Measurements from ENCODE around the gene STK38.
"Not testable (repeated sequence)": the region's sequence is repeated elsewhere in the genome, so short reads cannot be mapped to it uniquely, and the experiment has no call there.

Gene STK38

DNA sequence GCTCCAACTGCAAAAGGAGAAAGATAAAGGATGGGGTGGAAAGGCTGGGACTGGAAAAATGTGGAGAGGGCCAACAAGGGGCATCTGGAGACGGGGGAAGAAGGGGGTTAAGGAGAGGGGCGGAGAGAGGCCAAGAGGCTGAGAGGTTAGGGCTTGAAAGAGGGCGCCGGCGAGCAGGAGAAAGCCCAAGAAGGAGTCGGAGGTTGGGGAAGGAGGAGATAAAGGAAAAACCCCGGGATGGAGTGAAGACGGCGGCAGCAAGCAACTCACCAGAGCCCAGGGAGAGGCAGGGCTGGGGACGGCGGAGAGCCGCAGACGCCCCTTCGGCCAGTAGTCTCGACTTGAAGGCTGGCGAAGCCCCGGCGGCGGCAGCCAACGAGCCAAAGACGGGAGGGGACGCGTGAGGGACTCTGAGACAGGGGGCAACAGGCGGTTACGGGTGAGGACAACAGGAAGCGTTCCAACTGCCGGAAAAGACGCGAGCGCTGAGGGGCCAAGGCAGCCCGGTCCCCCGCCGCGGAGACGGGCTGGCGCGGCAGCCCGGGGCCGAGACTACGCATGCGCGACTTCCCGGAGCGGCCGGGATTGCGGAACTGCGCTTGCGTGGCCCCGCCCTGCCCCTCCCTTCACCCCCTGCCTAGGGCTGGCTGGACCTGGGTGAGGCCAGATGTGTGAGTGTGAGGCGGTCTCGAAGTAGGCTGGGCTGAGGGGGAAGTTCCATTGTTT lies at the start of gene STK38:
TSS of gene STK38 (minus strand) at position 560 of the 726 bp plus-strand sequence. CDS start 7,277 bp downstream, outside the sequence.
- peak; percentile 79 for DNase-seq

DNA sequence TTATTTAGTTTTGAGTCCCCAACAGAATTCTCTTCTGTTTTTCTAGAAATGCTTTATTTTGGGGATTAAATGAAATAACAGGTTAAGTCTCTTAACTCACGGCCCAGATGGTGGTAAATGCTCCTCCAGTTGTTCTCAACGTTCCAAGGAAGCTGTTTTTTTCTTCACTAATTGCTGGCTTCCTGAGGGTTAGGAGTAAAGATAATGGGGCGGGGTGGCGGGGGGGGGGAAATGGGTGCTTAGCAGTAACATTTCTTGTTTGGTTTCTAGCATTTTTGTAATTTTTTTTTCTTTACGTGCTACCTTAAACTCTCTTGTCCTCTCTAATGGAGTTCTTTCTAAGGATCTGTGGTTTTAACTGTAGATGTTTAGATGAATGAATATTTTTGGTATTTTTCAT lies 49.1 kb upstream of the STK38 start:
- DNase-seq, result no peak

DNA sequence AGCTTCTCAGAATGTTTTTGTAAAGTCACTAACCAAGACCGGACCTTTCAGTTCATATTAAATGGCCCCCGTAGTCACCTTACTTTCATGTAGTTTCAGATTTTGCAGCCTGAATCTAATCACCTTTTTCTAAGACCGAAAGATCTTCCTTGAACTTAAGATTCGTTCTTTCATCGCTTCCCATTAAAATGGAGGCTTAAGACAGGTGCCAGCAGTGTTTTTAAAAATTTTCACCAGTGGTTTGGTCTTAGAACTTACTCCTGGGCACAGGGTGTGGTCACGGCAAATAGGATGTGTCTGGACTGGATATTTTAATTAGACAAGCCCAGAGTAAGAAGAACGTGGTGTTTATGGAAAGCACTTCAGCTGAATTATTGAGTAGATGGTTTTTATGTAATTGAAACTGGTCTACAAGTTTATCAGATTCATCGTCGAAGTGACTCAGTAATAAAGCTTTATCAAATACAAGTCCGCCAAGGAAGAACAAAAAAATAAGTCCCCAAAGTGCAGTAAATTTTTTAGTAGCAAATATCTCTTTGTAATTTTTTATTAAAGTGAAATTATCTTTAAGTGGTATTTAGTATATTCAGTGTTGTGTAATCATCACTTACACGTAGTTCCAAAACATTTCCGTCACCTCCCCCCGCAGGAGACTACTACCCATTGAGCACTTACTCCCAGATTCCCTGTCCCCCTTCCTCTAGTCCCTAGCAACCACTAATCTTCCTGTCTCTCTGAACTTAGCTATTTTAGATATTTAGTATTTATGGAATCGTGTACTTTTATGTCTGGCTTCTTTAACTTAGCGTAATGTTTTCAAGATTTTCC lies 47.8 kb upstream of the STK38 start:
- no peak for DNase-seq

DNA sequence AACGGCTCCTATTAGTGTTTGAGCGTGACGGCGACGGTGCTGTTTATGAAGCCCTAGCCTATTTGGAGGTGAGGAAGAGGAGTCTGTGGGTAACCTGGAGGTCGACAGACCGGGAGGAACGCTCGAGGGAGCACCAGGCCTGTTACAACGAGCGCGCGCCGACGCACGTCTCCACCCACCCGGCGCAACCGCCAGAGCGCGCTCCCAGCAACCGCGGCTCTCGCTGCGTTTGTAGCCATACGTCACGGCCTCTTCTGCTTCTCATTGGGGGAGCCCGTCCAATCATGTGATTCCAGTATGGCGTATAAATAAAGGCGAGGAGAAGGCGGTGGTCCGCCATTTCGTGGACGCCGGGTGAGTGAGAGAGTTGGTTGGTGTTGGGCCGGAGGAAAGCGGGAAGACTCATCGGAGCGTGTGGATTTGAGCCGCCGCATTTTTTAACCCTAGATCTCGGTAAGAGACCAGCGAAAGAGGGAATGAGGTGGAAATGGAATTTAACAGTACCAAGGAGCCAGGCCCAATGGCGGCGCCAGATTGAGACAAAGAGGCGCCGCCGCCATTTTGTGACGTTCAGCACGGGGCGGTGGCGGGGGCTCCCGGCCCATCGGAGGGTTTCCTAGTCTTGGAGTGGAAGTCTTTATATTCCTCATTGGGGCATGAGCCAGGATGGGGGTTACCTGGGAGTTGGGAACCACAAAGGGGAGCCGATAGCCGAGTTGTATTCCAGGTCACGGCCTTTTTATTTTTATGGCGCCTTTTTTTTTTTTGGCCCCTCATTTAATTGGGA lies 46.9 kb upstream of the STK38 start, which contains the start of gene SRSF3:
TSS of gene SRSF3 (plus strand) at position 334 of the 787 bp plus-strand sequence. CDS start 2,401 bp downstream, outside the sequence.
- peak; percentile 94 for DNase-seq

DNA sequence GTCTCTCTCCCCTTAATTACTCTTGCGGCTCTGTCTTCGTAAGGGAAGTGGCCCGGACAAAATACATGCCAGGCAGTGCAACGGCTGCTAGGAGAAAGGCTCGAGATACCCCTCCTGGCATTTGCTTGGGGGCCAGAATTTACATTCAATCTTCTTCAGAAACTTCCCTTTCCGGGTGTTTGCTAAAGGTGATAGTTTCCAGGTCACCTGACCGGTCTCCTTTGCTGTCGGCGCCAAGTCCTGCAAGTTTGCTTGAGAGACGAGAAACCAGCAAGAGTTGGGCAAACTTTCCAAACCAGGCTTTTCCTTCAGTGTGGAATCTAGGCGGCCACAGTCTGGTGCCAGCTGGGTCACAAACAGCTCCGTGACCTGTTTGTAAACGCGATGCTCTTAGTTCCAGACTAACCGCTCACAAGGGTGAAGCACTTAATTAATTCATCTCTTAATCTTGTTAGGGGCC lies 46.3 kb upstream of the STK38 start:
- peak; percentile 85 for DNase-seq

DNA sequence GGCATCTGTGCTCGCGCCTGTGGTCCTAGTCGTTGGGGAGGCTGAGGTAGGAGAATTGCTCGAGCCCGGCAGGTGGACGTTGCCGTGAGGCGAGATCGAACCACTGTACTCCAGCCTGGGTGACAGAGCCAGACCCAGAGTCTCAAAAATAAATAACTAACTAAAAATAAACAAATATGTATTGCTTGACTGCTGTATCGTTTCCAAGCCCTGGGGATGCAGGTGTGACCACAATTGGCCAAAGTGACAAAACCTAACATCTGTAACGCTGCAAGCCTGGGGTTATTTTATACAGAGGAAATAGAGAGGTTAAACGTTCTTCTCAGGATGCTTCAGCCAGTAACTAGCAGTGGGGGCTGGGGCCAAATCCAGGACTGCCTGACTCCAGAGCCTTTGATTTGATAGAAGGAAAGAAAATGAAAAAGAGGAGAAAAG lies 45.0 kb upstream of the STK38 start:
- no peak for DNase-seq

DNA sequence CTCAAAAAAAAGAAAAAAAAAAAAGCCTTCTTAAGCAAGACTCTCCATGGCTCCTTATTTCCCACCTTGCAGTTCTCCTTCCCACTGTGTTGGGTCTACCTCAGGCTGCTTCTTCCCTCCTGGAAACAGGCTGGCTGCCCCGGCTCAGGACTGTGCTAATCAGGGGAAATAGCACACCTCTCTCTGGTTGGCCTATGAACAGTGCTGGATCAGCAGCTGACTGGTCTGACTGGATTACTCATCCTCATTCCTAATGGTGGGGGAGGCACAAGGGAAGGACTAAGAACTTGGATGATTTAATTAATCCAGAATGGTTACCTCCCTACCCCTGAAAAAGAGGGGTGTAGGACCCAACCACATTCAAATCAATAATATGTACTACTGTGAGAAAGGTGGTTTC lies 43.0 kb upstream of the STK38 start:
- no peak for DNase-seq

DNA sequence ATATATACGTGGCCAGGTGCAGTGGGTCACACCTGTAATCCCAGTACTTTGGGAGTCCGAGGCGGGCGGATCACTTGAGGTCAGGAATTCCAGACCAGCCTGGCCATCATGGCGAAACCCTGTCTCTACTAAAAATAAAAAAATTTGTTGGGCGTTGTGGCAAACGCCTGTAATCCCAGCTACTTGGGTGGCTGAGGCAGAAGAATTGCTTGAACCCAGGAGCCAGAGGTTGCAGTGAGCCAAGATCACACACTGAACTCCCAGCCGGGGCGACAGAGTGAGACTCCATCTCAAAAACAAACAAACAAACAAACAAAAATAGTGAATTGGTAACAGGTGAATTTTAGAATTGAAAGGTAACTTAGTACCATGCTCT lies 41.7 kb upstream of the STK38 start:
- not testable (repeated sequence) for DNase-seq

DNA sequence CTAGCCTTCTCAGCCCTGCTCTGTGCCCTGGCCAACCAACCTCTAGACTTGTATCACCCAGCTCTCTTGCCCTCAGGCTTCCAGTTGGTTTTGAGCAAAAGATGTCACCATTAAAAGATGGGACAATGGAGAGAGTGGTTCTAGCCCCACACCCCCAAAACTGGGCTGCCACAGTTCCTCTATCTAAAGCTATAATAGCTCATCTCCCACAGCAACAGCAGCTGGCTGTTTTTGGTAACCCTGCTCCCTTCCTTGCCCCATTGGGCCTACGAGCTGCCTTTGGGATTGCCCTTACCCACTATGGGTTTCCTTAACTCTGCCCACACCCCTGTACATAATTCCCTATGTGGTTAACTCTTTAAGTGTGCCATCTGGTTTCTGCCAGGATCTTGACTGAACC lies 39.3 kb upstream of the STK38 start:
- DNase-seq, result no peak

DNA sequence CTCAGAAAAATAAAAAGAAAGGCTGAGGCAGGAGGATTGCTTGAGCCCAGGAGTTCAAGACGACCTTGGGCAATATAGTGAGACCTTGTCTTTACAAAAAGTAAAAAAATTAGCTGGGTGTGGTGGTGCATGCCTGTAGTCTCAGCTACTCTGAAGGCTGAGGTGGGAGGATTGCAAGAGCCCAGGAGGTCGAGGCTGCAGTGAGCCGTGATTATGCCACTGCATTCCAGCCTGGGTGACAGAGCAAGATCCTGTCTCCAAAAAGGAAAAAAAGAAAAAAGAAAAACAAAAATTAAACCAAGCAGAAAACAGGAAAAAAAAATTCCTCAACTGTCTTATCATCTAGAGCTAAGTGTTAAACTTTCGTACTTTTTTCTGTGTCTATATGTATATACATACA lies 34.4 kb upstream of the STK38 start:
- DNase-seq, result no peak

DNA sequence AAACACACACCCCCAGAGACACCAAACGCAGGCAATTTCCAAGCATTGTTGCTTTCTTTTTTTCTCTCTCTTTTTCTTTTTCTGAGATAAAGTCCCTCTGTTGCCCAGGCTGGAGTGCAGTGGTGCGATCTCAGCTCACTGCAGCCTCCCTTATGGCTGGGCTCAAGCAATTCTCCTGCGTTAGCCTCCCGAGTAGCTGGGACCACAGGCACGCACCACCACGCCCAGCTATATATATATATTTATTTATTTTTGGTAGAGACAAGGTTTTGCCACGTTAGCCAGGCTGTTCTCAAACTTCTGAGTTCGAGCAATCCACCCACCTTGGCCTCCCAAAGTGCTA lies 32.9 kb upstream of the STK38 start:
- DNase-seq, result no peak

DNA sequence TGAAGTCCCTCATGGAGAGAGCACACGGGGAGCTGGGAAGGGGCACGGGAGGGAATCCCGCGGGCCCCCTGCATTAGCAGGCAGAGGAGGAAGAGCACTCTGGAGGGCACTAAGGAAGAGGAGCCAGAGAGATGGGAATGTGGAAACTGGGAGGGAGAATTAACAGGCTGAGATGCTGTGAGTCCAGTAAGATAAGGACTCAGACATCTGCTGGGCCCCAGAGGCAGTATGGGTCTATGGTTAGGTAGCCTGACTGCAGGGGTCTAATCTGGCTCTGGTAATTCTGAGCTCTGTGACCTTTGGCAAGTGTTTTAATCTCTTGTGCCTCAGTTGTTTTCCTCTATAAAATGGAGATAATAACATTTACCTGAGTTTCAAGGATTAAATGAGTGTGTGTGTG lies 31.2 kb upstream of the STK38 start:
- DNase-seq, result no peak

DNA sequence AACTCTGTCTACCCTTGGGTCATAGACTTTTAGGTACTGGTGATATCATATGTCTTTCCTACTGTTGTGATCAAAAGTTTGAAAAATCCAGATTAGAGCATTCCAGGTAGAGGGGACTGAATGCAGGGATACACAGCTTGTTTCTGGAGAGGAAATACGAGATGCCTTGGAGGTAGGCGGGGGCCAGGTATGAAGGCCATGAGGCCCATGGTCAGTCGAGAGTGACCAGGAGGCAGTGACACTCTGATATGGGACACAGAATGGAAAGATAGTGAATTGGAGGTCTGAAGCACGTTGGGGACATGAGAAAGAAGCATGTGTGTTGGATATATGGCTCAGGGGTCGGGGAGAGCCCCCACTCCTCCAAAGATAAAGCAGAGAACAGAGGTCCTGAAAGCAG lies 30.8 kb upstream of the STK38 start:
- no peak for DNase-seq

DNA sequence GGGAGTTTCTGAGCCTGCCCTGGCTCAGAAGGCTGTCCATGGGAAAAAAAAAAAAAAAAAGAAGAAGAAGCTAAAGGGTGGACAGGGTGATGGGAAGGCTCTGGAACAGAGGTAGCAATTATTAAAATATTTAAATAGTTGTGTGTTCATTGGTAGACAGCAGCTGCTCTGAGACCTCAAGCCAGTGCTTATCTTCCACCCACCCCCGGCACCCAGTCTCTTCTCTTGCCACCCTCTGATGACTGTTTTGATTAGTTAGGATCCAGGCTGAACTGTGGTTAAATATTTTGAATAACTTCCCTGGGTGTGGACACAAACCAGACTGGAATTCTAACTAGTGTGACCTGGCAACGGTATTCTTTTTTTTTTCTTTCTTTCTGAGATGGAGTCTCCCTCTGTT lies 30.0 kb upstream of the STK38 start:
- no peak for DNase-seq

DNA sequence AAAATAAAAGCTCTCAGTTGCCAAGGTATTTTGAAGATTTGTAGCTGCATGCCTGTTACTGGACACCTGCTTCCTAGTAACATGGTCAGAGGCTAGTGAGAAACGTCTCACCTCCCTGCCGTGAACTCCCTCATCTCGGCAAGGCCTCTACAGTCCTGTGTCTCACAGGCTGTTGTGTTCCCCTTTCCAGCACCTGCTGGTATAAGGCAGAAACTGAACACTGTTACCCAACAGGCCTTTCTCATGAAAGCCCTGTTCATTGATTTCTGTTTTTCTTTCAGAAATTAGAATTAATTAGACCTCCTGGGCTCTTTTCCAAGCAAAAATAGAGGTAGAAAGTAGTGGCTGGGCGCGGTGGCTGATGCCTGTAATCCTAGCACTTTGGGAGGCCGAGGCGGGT lies 29.3 kb upstream of the STK38 start:
- no peak for DNase-seq

DNA sequence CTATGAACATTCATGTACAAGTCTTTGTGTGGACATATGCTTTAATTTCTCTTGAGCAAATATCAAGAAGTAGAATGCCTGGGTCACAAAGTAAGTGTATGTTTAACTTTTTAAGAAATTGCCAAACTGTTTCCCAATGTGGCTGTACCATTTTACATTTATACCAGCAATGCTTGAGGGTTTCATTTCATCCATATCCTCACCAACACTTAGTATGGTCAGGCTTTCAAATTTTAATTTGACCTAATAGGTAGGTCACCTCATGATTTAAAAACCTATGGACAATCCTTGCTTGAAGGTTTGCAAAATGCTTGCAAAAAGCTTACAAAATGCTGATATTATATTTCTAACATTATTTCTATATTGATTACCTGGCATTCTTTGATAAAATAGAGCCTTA lies 27.4 kb upstream of the STK38 start:
- no peak for DNase-seq

DNA sequence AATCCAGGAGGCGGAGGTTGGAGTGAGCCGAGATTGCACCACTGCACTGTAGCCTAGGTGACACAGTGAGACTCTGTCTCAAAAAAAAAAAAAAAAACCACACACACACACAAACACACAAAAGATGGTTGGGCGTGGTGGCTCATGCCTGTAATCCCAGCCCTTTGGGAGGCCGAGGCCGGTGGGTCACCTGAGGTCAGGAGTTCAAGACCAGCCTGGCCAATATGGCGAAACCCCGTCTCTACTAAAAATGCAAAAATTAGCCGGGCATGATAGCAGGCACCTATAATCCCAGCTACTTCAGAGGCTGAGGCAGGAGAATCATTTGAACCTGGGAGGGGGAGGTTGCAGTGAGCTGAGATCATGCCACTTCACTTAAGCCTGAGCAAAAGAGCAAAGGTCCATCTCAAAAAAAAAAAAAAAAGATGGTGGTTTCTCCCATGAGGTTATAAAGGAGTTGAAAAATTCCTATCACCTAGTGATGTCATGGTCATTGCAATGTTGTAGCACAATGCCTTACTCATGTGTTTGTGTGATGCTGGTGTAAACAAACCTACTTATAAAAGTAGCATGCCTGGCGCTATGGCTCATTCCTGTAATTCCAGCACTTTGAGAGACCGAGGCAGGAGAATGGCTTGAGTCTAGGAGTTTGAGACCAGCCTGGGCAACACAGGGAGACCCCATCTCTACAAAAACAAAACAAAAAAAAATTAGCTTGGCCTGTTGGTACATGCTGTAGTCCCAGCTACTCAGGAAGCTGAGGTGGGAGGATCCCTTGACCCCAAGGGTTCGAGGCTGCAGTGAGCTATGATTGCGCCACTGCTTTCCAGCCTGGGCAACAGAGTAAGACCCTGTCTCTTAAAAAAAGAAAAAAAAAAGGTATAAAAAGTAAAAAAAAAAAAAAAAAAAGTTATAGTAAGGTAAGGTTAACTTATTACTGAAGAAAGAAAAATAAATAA lies 25.4 kb upstream of the STK38 start:
- not testable (repeated sequence) for DNase-seq

DNA sequence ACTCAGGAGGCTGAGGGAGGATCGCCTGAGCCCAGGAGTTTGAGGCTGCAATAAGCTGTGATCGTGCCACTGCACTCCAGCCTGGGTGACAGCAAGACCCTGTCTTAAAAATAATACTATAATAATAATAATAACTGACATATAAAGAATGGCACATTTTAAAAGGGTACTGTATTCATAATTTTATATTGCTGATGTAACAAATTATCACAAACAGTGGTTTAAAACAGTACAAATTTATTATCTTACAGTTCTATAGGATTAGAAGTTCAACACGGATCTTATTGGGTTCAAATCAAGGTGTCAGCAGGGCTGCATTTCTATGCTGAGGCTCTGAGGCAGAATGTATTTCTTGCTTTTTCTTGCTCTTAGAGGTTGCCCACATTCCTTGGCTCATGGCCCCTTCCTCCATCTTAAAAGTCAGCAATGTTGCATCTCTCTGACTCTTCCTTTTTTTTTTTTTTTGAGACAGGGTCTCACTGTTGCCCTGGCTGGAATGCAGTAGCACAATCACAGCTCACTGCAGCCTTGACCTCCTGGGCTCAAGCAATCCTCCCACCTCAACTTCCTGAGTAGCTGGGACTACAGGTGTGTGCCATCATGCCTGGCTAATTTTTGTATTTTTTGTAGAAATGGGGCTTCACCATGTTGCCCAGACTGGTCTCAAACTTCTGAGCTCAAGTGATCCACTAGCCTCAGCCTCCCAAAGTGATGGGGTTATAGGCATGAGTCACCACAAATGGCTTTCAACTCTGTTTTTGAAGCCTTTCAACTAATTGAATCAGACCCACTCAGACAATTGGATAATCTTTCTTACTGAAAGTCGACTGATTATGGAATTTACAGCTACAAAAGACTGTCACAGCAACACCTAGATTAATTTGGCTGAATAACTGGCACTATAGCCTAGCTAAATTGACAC lies 24.1 kb upstream of the STK38 start:
- no peak for DNase-seq

DNA sequence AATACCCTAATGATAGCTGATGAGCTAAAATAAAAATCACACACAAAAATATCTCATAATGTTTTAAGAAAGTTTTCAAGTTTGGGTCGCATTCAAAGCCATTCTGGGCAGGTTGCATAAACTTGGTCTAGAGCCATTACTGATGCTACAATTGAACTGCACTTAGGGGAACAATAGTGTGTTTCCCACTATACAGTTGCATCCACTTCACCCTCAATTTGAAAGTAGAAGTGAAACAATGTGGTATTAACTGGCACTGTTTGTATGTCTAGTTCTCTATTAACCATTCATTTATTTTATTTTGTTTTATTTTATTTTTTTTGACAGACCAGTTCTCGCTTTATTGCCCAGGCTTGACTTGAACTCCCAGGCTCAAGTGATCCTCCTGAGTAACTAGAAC lies 23.0 kb upstream of the STK38 start:
- DNase-seq, result no peak

DNA sequence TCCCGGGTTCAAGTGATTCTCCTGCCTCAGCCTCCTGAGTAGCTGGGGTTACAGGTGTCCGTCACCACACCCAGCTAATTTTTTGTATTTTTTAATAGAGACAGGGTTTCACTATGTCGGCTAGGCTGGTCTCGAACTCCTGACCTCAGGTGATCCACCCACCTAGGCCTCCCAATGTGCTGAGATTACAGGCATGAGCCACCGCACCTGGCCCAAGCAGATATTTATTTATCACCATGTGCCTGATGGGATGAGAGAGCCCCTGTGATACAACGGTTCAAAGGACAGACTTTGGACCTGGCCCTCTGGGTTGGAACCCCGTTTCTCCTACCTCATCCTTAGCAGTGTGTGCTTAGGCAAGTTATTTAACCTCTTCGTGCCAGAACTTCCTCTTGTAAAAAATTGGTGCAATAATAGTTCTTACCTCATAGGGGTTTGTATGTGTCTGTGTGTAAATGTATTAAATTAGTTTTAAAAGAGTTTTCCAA lies 19.2 kb upstream of the STK38 start:
- DNase-seq, result no peak

DNA sequence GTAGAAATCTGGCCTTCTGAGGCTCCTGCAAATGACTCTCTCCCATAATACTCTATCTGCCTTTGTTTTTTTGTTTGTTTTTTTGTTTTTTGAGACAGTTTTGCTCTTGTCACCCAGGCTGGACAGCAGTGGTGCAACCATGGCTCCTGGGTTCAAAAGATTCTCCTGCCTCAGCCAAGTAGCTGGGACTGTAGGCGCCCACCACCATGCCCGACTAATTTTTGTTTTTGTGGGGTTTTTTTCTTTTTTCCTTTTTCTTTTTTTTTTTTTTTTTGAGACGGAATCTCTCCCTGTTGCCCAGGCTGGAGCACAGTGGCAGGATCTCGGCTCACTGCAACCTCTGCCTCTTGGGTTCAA lies 16.6 kb upstream of the STK38 start:
- DNase-seq, result no peak

Data from KG1 (cell line).